Osteoblast (primary cell): ENCODE measurements around the gene FNBP1. TPM values are rescaled to one million over a fixed set of nuclear protein-coding genes. Genes with fewer than 3 reads are reported as not detected.

Experiments used
- DNase-seq: peaks from one replicate; pipeline ENCODE4 v3.0.0; 2011; ENCODE audit warnings: low spot score, mixed read lengths; ENCODE audit not compliant: insufficient read length; ENCODE audit errors: missing footprints
- H2AFZ ChIP-seq: 2 replicates; pipeline ENCODE4 v1.6.0; 2011; ENCODE audit warnings: mild to moderate bottlenecking, low read length
- H3K27ac ChIP-seq: 2 replicates; pipeline ENCODE4 v1.5.1; 2011; ENCODE audit warnings: mild to moderate bottlenecking, low read depth, low read length, moderate library complexity
- H3K27me3 ChIP-seq: 2 replicates; pipeline ENCODE4 v1.6.0; 2012; ENCODE audit warnings: mild to moderate bottlenecking, control low read depth, inconsistent platforms, low read length, moderate library complexity; ENCODE audit not compliant: insufficient read depth
- H3K36me3 ChIP-seq: 2 replicates; pipeline ENCODE4 v1.5.1; 2011; ENCODE audit warnings: mild to moderate bottlenecking, low read length, control low read depth, moderate library complexity; ENCODE audit not compliant: insufficient read depth
- H3K4me1 ChIP-seq: 2 replicates; pipeline ENCODE4 v1.5.1; 2011; ENCODE audit warnings: mild to moderate bottlenecking, low read length, control low read depth, moderate library complexity; ENCODE audit not compliant: insufficient read depth
- H3K4me2 ChIP-seq: 2 replicates; pipeline ENCODE4 v1.6.0; 2011; ENCODE audit warnings: mild to moderate bottlenecking, low read length; ENCODE audit not compliant: insufficient read depth
- H3K4me3 ChIP-seq: fragments of 200-600 bp; sonication (generic); 3 replicates; pipeline ENCODE4 v1.5.1; 2012; ENCODE audit warnings: mild to moderate bottlenecking, low read length, inconsistent platforms; ENCODE audit not compliant: insufficient read depth
- H3K79me2 ChIP-seq: 2 replicates; pipeline ENCODE4 v1.6.0; 2012; ENCODE audit warnings: mild to moderate bottlenecking, low read length, control low read depth, inconsistent platforms; ENCODE audit not compliant: insufficient read depth
- H3K9me3 ChIP-seq: 2 replicates; pipeline ENCODE4 v1.5.1; 2011; ENCODE audit warnings: low read depth, low read length, control low read depth
- H4K20me1 ChIP-seq: 2 replicates; pipeline ENCODE4 v1.6.0; 2012; ENCODE audit warnings: mild to moderate bottlenecking, low read length, control low read depth; ENCODE audit not compliant: insufficient read depth
- CTCF ChIP-seq: IDR thresholded peaks from 2 replicates; pipeline ENCODE4 v1.5.1; 2011; ENCODE audit warnings: mild to moderate bottlenecking, low read depth, low read length, moderate library complexity; ENCODE audit errors: extremely low read depth
- total RNA-seq: library from RNA; depleted of rRNA; stranded (reverse); fragments of >200 nt; gene quantifications from 2 replicates; pipeline ENCODE4 v1.2.3, GENCODE V29; 2012

FNBP1 gene
- total RNA-seq, 1 donor = 31.8 TPM

DNA sequence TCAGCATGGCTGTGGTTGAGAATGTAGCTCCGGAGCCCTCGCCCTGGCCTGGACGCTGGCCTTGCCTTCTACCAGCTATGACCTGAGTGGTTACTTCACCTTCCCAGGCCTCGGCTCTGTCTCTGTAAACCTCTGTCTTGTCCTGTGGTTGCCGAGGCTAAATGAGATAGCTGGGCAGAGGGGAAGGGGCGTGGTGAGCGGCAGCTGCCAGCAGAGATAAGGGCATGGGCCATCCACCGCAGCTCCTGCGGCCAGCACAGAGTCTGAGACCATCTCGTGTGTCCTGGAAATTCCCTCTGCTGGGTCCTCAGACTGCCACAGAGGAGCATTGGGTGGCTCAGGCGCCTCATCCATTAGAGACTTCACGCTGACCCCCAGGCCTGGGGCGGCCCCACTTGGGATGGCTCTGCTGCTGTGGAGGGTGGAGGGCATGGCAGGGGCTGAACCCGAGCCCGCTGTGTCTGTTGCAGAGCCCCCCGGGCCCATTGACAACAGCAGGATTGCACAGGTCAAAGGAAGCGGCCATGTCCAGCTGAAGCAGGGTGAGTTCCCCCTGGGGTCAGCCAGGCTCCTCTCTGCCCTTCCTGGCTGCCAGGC lies 163.8 kb downstream of the FNBP1 start:
- no peak overlapping the region for H2AFZ ChIP-seq
- TF ChIP-seq CTCF = no peak
- no peaks in the 10 kb centered on the region for H3K9me3 ChIP-seq
- peaks cover 36% of the 10 kb centered on the region for H3K36me3 ChIP-seq
- no peak overlapping the region for H3K4me2 ChIP-seq
- no peaks in the 10 kb centered on the region for H3K79me2 ChIP-seq
- H3K4me1 ChIP-seq = peaks cover 4% of the 10 kb centered on the region
- no peaks in the 10 kb centered on the region for H3K27me3 ChIP-seq
- no peak overlapping the region for H3K27ac ChIP-seq
- H3K4me3 ChIP-seq = no peak overlapping the region
- DNase-seq = no peak
- H4K20me1 ChIP-seq = peaks cover 3% of the 10 kb centered on the region

- DNase-seq = peak; percentile 76
- Histone ChIP-seq H3K4me3 (no peak overlapping the region), H3K27me3 (no peaks in the 10 kb centered on the region), H2AFZ (no peak overlapping the region), H3K36me3 (peaks cover 44% of the 10 kb centered on the region), H4K20me1 (peaks cover 3% of the 10 kb centered on the region), H3K79me2 (no peaks in the 10 kb centered on the region), H3K4me2 (no peak overlapping the region), H3K27ac (no peak overlapping the region), H3K9me3 (no peaks in the 10 kb centered on the region), H3K4me1 (no peaks in the 10 kb centered on the region)
- no peak for TF ChIP-seq CTCF
These were observed 164.7 kb downstream of the FNBP1 start for GRCh38 chr9:129878291-129878690.

DNA sequence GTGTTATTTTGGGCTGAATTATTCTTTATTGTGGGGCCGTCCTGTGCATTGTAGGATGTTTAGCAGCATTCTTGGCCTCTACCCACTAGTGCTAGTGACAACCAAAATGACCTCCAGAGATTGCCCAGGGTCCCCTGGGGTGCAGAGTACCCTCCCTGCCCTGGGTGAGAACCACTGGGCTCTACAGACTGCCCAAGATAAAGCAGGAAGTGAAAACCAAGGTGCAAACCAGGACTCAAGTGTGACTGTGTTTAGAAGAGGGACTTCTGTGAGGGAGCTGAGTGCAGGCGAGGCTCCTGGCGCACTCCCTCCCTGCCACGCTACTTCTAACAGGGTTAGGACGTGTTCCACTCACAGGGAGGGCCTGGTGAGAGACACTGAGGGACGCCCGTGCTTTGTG lies 166.2 kb downstream of the FNBP1 start:
- H3K4me3 ChIP-seq = no peak overlapping the region
- H3K4me2 ChIP-seq = no peak overlapping the region
- TF ChIP-seq CTCF = no peak
- no peaks in the 10 kb centered on the region for H3K9me3 ChIP-seq
- no peaks in the 10 kb centered on the region for H3K4me1 ChIP-seq
- H4K20me1 ChIP-seq = peaks cover 3% of the 10 kb centered on the region
- no peaks in the 10 kb centered on the region for H3K27me3 ChIP-seq
- DNase-seq = no peak
- no peak overlapping the region for H3K27ac ChIP-seq
- no peak overlapping the region for H2AFZ ChIP-seq
- H3K79me2 ChIP-seq = no peaks in the 10 kb centered on the region
- H3K36me3 ChIP-seq = peaks cover 41% of the 10 kb centered on the region

GRCh38 chr9:129875687-129876395 lies 167.1 kb downstream of the FNBP1 start:
- H3K27me3 ChIP-seq = no peaks in the 10 kb centered on the region
- H3K4me2 ChIP-seq = no peak overlapping the region
- peaks cover 41% of the 10 kb centered on the region for H3K36me3 ChIP-seq
- DNase-seq = no peak
- no peaks in the 10 kb centered on the region for H3K4me1 ChIP-seq
- no peak overlapping the region for H3K4me3 ChIP-seq
- TF ChIP-seq CTCF = no peak
- no peaks in the 10 kb centered on the region for H3K9me3 ChIP-seq
- H2AFZ ChIP-seq = no peak overlapping the region
- no peaks in the 10 kb centered on the region for H3K79me2 ChIP-seq
- peaks cover 3% of the 10 kb centered on the region for H4K20me1 ChIP-seq
- H3K27ac ChIP-seq = no peak overlapping the region
